ENCODE data around the gene AGR2.
A peak's percentile ranks its signal among the peaks of the same experiment; 100 is the strongest.
"Not testable (repeated sequence)": the region's sequence is repeated elsewhere in the genome, so short reads cannot be mapped to it uniquely, and the experiment has no call there.

The AGR2 gene

DNA sequence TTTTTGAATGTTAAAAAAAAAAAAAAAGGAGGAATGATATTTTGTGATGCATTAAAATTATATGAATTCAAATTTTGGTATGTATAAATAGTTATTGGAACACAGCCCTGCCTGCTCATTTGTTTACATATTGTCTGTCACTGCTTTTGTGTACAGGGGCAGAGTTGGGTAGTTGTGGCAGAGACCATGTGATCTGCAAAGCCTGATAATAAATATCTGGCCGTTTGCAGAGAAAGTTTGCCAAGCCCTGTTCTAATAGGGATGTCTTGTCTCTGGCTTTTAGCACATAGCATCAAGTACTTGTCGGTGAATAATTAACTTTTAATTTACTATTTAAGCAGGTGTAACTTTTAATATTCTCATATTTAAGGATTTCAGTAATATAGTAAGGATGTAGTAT, 31.5 kb downstream of the AGR2 start:
- no peak for DNase-seq

GRCh38 chr7:16770657-16771329, 34.0 kb downstream of the AGR2 start:
- no peak for DNase-seq

GRCh38 chr7:16769994-16770393, 34.8 kb downstream of the AGR2 start:
- DNase-seq = not testable (repeated sequence)

DNA sequence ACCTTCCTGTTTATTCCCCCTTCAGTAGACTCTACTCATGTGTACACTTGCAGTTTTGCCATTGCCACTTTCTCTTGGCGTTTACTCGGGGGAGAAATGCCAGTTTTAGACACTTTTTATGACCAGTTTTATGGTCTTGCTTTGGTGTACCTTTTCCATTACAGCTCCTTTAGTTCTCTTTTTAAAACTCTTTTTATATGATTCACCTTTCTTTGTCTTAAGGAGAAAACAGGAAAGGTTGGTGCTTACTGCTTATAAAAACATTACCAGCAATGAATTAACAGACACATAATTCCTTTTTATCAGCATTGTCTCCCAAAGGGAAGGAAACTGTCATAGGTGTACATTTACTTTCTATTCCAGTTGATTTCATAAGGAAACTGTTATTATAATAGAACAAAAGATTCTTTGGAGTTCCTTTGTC, 39.4 kb downstream of the AGR2 start:
- no peak for DNase-seq

- DNase-seq = no peak
Observed at GRCh38 chr7:16764942-16765341, 39.9 kb downstream of the AGR2 start.

DNA sequence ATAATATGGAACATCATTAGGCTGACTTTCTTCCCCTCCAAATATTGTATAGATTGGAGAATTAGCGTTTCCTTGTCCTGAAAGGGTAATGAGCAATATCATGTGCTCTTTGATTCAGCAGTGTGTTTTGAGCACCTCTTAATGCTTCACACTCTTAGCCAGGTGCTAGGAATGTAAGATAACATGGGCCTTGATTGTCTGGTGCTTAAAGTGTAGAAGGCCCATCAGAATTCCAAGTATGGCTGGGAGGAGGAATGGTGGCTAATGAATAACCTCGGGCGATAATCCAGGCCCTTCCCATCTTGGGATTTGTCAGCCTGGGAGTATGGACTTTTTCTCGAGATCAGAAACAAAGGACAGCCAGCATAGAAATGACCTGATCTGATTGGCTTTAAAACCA, 42.6 kb downstream of the AGR2 start:
- DNase-seq = no peak

- DNase-seq = no peak
Observed at GRCh38 chr7:16759840-16760239, 45.0 kb downstream of the AGR2 start.

DNA sequence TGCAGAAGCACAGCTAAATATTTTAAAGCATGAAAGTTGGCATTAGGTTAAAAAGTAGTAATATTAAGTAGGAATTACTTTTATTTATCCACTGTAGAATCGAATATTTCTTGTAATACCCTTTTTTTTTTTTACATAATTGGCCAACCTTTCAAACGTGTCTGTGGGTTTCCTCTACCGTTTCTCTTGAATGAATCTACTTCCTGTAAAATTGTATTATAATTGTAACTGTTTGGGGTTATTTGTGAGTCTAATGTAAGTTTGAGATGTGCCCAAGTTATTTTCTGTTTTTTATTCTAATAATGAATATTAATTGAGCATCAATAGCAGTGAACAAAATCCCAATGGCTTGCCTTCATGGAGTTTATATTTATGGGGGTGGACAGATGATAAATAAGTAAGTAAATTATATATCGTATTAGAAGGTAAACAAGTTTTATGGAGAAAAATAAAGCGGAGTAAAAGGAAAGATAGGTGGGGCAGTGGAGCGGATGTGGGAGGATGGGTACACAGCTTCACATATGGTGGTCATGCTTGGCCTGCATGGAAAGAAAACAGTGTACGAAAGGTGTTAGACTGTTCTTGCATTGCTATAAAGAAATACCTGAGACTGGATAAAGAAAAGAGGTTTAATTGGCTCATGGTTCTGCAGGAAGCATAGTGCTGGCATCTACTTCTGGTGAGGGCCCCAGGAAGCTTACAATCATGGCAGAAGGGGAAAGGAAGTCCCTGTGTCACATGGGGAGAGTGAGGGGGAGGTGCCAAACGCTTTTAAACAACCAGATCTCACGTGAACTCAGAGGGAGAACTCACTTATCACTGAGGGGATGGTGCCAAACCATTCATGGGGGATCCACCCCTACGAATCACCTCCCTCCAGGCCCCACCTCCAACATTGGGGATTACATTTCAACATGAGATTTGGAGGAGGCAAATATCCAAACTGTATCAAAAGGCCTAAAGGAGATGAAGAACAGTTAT, 45.9 kb downstream of the AGR2 start:
- no peak for DNase-seq

DNA sequence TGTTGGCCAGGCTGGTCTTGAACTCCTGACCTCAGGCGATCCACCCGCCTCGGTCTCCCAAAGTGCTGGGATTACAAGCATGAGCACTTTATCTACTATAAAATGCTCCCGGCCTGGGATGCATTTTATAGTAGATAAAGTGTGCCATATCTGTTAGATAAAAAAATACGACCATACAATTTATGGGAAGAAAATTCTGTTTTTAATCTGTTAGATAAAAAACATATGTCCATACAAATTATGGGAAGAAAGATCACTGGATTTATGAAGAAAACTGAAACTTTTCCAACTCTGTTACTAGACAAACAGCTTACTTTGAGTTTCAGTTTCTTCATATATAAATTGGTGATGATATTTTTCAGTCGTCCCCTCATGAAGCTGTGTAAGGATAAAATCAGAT, 46.8 kb downstream of the AGR2 start:
- DNase-seq = no peak

DNA sequence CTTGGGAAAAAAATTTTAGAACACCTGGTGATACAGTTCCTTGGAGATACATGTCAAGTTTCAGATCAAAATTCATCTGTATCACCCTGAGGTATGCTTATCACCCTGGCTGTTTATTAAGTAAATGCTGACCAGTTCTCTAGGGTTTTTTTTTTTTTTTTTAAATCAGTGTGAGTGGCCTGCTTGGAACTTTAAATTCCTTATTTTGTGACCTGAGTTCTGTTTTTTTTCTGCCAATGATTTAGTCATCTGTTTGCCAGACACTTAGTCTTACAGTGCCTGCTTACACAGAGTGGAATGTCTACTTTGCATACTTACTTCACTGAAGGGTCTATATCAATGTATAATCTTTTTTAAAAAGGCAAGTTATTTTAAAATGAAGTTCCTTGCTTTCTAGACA, 49.4 kb downstream of the AGR2 start:
- no peak for DNase-seq

DNA sequence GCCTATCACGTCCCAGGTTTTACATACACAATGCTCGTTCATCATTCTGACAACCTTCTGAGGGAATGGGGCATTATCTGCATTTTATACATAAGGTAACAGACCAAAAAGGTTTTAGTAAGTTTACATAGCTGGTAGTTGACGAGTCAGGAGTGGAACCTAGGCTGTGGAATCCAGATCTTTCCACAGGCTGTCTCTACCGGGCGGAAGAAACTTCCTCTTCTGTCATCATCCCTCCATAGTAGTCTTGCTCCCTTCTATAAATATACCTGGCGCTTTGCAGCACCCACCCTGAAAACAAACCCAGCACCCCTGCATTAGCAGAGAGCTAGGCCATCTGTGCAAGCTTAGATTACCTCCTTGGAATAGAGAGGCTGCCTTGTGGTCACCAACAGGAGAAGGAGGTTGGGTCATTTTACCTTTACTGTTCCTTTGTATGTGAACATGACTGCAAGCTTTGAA, 49.9 kb downstream of the AGR2 start:
- DNase-seq = no peak

GRCh38 chr7:16753932-16754855, 50.6 kb downstream of the AGR2 start:
- DNase-seq = peak; percentile 31

GRCh38 chr7:16753102-16753931, 51.5 kb downstream of the AGR2 start, which contains the start of gene TSPAN13:
Gene TSPAN13 (plus strand): TSS chr7:16753755. CDS start chr7:16753968, 213 bp downstream.
- peak; percentile 81 for DNase-seq

DNA sequence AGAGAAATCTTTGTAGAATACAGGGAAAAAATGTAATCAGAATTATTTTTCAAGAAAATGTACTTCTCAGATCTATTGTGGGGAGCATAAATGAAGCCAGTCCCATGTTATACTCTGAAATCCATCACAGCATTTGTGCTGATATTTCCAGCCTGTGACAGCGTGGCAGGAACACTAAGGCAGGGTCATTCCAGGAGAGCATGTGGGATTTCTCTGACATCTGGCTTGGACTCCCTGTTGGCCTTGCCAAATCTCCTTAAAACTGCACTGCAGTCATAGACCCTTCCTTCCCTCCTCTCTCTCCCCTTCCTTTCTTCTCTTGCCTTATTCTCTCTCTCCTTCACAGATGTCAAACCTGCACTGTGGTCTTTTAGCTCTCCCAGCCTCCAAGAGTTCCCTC, 57.7 kb downstream of the AGR2 start:
- no peak for DNase-seq

GRCh38 chr7:16745645-16746044, 59.2 kb downstream of the AGR2 start:
- no peak for DNase-seq

GRCh38 chr7:16744518-16745250, 60.1 kb downstream of the AGR2 start:
- DNase-seq = no peak

- no peak for DNase-seq
Observed at GRCh38 chr7:16743236-16743635, 61.6 kb downstream of the AGR2 start.

DNA sequence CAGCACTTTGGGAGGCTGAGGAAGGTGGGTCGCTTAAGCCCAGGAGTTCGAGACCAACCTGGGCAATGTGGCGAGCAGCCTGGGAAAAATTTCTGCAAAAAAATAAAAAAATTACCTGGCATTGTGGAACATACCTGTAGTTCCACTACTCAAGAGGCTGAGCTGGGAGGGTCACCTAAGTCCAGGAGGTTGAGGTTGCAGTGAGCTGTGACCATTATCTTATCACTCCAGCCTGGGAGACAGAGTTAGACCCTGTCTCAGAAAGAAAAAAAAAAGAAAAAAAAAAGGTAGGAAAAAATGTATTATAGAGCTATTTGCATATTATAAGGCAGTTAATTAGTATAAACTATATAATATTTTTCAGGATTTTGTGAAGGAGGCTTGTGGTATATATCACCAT, 62.3 kb downstream of the AGR2 start:
- no peak for DNase-seq
